Activated CD8-positive, alpha-beta memory T cell treated with anti-CD3 and anti-CD28 coated beads for 24 hours (primary cell): ENCODE results near the gene ASIC2.

Experiments
- DNase-seq: peaks from one replicate; pipeline ENCODE4 v3.0.0-alpha.2; 2020

Gene ASIC2

DNA sequence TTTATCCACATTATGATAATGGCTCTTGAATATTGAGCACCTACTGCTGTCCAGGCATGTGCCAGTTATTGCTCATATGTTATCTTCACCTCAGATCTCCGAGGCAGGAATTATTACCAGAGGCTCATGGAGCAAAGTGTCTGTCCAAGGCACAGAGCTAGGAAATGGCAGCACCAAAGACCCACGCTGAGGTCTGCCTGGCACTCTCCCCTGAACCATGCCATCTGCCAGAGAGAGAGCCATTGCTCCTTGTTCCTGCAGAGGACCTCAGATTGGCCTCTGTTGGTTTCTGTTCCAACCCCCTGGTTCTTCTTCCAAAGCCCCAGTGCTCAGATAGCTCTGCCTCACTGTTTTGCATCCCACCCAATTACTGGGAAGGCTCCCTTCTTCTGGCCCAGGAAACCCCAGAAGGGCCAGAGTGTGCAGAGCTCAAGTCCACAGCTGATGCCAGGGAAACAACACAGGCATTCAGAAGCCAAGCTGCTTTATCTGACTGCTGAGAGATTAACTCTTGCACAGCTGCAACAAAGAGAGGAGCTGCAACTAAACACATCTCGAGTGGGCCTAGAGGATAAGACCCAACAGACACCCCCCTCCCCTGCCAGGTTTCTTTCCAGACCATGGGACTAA lies 5.9 kb downstream of the ASIC2 start:
- no peak for DNase-seq

DNA sequence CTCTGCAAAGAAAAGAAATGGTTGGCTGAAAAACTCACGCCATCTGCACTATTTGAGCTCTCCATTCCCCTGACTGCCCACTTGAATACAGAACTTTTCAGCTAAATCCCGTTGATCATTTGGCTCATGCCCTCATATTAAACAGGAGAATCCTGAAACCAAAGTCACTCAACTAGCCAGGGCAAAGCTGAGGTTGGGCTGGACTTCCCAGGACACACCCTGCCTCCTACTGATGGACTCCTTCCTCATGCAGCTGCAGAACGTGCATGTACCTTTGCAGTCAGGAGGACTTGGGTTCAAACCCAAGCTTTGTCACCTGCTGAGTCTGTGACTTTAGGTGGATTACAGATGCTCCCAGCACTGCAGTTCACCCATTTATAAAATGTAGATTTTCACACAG lies 7.7 kb downstream of the ASIC2 start:
- no peak for DNase-seq

DNA sequence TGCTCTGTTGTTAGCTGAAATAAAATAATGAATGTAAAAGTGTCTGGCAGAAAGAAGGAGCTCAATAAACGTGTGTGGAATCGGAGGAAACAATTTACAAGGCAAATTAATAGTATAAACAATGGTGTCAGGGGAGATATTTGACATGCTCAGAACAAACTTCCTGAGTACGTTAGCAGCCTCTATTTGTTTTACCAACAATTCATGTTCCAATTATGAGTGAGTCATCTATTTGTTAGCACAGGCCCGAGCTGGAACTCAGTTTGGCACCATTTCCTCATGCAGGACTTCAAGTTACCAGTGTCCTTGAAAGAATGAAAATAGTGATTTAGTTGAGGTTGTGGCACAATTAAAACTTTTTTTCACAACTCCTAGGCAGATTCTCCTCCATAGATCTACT lies 9.1 kb downstream of the ASIC2 start:
- no peak for DNase-seq

DNA sequence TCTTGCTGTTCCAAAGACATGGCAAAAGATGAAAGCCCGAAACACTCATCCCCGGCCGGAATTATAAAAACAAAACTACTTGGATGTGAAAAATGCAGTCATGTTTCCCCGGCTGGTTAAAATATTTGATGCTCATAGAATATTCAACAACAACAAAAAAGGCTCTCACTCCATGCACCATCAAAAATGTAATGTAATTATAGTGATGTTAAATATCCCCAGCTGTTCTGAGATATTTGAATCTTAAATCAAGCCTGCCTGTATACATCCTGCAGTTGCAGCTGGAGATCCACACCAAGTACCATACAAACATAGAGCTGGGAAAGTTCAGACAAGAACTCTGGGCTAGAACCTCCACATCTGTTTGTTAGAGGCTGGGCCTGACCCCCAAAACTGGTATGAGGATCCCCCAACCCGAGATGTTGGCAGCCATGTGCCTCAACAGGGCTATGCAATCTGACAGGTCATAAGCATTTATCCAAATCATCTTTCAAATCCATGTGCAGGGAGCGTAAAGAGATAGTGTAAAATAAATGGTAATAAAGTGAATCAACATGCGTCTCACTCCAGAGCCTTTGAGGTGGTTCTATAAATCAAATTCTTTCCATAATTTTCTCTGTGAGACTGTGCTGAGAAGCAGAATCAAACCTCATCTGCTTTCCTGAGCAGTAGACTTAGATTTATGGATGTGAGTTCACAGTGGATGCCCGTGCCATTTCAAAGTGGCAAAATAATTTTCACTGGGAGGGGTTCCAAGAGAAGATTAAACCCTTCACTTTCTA lies 12.7 kb downstream of the ASIC2 start:
- DNase-seq: no peak

DNA sequence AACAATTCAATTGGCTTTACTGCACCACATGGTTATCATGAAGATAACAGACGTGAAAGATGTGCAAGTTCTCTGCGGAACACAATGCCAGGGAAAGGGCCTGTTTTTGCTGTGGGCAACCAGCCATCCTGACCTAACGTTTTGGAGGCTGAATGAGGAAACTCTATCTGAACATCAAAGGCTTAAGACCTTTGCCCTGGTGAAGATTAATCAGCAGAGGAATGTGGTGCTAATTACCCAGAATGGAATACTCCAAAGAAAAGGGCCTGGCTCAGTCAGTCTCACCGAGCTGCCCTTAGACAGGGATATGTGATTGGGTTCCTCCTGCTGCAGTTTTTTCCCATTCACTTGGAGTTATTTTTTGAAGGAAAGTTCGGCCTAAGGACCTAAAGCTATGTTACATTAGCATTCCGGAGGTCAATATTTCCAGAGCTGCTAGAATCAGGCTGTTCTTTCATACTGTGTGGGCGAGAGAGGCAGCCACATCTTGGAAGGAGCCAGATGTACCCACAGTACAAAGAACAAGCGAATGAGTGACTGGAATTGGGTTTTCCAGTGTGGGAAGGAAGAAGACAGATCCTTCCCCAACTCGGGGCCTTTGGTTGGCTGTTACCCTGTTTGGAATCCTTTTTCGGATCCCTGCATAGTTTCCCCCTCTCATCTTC lies 15.5 kb downstream of the ASIC2 start:
- no peak for DNase-seq

DNA sequence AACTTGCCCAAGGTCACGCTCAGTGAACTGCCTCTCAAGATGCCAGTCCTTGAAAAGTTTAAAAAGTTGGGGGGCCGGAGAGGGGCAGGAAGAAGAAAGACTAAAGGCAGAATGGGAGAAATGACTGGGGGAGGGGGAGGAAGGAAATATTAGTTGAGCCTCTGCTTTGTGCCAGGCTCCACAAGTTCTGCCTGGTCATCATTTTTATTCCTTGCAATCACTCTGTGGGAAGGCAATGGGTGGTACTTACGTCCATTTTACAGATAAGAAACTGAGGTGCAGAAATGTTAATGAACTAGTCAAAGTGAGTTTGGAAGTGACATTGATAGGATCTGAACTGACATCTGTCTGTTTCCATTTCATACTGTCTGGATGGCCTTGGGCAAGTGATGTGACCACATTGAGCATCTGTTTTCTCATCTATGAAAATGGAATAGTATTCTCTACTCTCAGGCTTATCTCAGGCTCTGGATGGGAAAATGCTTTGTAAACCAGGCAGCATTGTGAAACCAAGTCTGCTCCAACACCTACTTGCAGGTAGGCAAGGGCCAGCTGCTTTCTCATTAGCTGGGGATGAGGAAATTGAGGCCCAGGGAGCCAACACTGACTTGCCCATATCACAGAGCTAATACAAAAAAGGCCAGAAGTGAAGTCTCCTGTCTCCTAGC lies 19.2 kb downstream of the ASIC2 start:
- DNase-seq: no peak

DNA sequence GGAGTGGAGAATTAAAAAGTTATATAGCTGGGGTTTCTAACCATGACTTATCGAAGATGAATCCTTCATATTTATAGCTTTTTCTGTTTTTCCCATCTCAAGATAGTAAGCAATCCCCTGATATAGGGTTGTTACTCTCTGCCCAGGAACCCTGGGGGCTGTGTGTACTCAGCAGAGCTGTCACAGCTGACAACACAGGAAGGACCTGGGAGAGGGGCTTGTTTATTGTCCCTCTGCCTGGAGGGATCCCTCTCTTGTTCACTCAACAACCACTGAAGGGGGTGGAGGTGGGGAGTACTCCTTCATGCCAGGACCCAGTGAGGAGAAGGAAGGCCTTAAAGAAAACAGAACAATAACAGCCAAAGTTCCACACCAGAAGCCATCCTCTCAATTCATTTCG lies 19.8 kb downstream of the ASIC2 start:
- DNase-seq: no peak

DNA sequence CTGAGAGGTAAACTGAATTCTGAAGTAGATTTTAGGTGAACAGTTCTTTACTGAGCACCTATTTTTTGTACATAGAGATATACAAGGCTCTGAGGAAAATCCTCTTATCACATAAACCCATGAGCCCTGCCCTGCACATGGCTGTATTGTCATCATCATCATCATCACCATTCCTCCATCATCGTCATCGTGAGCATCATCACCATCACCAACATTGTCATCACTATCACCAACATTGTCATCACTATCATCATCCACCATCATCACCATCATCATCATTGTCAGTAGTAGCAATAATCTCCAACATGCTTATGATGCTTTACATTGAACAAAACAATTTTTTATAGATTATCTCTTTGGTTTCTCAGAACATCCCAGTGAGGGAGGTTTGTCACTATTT lies 20.7 kb downstream of the ASIC2 start:
- no peak for DNase-seq

DNA sequence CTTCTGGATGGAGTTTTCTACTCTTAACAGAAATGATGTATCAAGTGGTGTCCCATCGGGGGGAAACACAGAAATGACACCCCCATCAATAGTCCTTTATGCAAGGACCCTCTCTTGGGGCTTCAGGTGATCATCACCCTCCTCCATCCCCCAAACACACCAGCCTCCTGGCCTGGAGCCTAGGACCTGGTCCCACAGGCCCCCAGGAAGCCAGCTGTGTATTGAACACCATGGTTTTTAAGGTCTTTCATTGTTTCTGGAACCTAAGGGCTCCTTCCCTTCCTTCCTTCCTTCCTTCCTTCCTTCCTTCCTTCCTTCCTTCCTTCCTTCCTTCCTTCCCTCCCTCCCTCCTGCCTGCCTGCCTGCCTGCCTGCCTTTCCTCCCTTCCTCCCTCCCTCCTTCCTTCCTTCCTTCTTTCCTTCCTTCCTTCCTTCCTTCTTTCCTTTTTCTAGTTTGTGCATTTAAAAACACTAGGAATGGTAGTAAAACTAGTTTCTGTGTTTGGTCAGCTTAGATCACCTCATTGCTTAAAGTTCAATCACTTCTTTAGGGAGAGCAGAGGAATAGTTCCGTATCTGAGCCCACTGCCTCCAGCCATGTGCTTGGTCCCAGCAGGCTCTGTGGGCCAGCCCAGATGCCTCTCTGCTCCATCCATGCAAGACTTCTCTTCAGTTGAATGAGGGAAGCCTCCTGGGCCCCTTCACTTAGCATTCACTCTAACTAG lies 23.6 kb downstream of the ASIC2 start:
- DNase-seq: no peak

DNA sequence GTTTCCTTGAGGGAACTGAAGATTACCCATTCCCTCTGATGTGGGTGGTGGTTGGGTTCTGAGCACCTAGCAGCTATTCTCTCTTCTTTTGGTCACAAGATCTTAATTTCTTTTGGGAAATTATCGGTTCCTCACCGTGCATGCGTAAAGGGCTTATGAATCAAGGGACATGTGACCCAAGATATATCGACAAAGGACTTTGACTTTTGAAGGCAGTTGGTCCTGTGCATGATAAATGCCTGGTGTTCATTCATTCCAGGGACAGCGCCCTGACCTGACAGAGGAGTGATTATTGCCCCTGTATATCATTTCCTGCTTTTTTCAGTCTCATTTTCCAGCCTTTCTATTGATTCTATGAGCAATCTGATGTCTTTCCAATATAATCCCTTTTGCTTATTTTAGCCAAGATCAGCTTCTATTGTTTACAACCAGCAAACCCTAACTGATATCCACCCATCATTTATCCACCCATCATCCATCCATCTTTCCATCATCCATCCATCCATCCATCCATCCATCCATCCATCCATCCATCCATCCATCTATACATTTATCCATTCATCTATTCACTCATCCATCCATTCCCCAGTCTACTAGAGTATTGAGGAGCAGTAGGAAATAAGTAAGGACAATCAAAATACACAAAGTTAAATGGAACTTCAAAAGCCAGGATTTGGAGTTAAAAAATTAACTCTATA lies 25.1 kb downstream of the ASIC2 start:
- DNase-seq: no peak

DNA sequence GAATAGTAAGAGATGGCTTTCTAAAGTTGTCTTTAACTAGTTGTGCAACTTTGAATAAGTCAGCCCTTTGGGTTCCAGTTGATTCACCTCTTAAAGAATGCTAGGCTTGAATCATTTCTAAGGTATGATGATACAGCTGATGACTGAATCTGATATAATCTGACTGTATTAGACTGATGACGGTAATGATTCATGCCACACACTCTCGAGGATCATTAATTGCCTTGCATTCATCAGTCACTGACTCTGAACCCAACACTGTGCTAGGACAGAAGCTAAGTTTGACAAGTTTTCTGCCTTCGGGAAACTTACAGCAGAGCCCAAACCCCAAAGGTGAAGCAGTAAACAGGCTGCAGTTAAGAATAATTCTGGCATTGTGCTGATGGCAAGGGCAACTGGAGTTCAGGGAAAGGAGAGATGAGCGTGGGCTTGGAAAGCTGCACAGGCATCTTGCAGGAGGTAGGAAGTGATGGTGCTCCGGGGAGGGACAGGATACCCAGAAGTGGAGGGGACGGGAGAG lies 25.8 kb downstream of the ASIC2 start:
- DNase-seq: no peak

DNA sequence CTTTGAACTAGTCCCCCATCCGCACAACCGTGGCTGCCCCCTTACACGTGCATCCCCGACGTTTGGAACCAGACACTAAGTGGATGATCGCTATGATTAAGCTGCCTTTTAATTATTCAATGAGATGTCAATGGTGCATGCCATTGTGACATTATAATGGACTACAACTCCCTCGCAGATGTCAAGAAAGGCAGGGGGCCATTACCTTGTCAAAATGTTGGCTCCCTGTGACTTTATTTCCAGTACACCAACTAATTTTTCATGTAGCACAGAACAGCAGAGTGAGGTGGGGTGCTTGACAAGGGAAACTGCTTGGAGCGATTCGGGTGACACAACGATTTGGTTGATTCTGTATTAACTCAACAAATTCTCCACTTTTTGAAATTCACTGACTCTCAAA lies 26.5 kb downstream of the ASIC2 start:
- DNase-seq: no peak

DNA sequence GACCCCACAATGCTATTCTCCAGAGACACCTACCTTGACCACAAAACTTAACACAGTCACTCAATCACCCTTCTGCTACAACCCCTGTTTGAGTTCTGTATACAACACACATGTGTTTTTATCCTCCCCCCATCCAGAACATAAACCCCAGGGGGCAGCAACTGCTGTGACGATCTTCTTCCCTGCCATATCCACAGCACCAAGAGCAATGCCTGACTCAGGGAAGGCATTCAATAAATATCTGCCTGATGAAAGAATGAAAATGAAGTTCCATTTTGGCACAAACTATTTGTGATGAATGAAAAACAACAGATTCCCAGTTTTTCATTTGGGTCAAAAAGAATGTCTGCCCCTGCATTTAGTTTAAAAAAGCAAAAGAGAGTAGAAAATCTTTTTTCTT lies 27.0 kb downstream of the ASIC2 start:
- DNase-seq: no peak

DNA sequence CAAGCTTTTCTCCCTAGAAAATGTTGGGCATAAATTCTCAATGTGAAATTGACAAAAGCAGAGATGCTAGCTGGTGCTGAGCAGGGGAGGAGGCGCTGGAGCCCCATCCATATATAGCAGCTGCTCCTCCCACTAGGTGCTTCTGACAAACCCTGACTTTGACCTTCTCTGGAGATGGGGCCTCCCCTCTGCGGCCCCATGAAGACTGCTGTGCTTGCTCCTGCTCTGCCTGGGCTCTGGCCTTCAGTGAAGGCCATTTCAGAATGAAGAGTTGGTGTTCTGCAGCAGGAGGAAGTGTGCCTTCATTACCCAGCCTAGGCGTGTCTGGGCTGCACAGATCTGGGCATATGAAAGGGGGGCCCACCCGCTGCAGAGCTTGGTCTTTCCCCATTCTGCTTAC lies 29.7 kb downstream of the ASIC2 start:
- no peak for DNase-seq

DNA sequence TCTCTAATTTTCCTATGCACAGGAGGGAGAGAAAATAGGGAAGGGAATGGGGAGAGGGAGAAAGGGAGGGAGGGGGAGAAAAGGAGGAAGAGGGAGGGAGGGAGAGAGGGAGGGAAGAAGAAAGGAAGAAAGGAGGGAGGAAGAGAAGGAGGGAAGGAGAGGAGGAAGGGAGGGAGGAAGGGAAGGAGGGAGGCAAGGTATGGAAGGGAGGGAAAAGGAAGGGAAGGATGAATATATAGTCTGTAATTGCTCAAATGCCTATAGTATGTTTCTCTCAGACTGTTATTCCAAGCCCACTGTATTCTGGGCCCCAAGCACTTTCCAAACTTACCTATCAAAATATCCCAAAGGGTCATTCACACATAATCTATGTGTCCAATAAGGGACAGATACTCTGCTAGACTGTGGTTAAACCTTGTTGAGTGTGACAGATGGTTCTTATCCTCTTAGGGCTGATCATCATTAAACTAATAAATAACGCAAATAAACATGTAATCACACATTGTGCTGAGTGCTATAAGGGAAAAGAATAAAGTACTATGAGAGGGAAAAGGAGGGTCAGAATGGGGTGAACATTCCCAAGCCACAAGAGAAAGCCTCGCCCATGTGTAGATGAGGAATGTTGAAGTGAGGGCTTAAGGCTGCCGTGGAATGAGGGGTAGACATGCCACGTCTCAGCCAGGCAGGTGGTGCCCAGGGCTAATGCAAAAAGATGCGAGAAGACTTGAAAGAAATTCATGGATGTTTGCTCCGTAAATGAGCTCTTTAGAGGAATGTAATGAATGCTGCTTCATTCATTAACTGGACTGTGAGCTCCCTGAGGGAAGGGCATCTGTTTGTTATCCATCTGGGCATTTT lies 30.6 kb downstream of the ASIC2 start:
- DNase-seq: no peak

DNA sequence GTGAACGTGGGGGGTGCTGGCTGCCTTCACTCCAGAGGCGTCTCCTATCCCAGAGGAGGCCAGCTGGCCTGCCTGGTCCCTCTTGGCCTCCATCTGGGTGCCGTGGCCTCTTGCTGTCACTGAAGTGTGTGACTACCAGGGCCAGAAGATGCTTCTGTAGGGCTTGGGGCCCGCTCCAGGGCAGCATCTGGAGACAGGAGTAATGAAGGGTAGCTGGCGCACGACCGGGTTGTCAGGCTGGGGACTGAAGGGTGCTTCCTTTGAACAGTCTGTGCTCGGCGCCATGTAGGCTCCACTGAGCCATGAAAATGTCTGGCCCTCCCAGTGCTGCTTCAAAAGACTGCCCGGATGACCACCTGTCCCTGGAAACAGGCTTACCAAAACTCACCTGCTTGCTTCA lies 31.3 kb downstream of the ASIC2 start:
- no peak for DNase-seq

DNA sequence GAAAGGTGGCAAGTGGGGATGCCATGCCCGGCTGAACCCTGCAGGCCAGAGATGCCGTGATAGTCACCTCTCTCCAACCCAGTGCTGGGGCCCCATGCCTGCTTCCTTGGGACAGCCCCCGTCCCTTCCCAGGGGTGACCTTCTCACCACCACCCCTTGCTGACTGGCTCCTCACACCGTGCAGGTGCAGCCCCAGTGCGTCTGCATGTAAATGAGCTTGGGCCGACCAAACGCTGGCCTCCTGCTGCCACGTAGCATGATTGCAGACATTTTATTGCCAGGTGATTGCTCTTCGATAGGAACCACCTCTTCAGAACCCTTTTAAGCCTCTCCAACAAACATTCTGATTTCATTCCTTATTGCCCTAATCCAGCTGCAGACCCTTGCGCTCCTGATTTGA lies 32.5 kb downstream of the ASIC2 start:
- DNase-seq: no peak

DNA sequence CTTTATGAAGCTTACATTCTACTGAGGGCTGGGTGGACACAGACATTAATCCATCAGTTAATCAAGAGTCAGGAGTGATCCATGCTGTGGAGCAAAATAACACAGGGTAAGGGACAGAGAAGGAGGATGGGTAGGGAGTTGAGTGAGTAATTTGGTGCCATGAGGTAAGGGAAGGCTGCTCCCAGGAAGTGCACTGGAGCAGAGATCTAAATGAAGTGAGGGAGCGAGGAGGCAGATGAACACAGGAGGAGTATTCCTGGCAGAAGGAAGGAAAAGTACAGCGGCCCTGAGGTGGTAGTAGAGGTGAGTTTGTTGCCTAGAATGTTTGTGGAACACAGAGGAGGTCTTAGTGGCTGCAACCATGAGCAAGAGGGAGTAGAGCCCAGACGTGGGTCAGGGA lies 34.8 kb downstream of the ASIC2 start:
- no peak for DNase-seq

DNA sequence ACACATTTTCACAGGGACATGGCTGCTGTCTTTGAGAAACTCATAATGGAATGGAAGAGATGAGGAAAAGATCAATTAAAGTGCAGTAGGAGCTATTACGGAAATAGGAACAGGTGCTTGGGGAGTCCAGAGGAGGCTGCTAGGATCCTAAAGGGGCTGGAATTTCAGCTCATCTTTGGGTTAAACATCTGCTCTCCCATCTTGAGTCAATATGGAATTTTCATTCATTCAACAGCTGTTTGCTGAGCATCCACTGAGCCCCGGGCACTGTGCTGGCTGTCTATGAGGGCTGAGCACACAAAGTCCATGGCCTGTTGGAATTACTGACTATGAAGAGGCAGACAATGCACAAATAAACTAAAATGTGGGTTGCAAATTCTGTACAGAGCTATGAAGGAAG lies 47.9 kb downstream of the ASIC2 start:
- DNase-seq: no peak

DNA sequence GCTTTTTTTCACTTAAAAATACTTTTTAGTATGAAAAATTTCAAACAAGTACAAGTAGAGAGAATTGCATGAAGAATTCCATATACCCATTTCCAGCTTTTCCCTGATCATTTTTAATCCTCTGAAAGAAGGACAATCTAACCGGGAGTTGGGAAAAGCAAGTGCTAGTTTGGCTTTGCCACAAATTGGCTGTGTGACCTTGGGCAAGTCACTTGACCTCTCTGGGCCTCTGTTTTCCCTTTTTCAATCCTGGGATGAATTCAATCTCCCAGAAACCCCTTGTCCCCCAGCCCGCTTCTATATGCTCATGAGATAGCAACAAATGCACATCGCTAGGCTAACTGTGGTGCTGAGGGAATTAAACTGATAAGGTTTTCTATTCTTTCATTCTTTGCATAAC lies 49.4 kb downstream of the ASIC2 start:
- DNase-seq: no peak
